GM12892 (cell line): ENCODE data around the gene SLC4A4.

ENCODE experiments used
- POLR2A ChIP-seq: IDR thresholded peaks from 2 replicates; pipeline ENCODE4 v1.6.1; 2011; ENCODE audit warnings: low read depth, low read length, control low read depth
- POLR2AphosphoS5 ChIP-seq: IDR thresholded peaks from 2 replicates; pipeline ENCODE4 v1.6.1; 2011; ENCODE audit warnings: low read depth, low read length, control low read depth

DNA sequence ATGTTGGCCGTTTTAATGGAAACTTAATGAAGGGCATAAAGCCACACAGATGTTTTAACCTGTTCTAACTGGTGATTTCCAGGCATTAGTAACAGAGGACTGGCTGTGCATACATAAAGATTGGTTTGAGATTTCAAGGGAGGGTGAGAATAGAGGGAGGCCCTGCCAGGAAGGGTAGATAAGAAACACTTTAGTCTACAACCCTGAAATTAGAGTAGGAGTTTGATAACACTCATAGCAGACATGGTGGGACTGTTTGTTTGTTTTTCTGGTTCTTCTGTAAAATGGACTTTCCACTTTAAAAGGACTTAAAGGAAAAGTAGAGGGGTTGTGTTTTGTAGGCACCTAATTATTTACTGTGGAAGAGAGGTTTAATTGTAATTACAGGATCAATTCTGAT lies 16.2 kb downstream of the SLC4A4 start:
- TF ChIP-seq POLR2A (no peak), POLR2AphosphoS5 (no peak)
